HG03066 (cell line): Measurements from ENCODE around the gene HSD17B14.
"Not testable (repeated sequence)": the region's sequence is repeated elsewhere in the genome, so short reads cannot be mapped to it uniquely, and the experiment has no call there.

Source experiments
- ATAC-seq: cut with Tn5 transposase; IDR thresholded peaks from one replicate; pipeline ENCODE4 v1.9.1; 2021; ENCODE audit warnings: low read depth; ENCODE audit not compliant: unreplicated experiment

Gene HSD17B14

GRCh38 chr19:48768171-48768753 lies 68.0 kb downstream of the HSD17B14 start:
- ATAC-seq = not testable (repeated sequence)

GRCh38 chr19:48765816-48766215 lies 70.5 kb downstream of the HSD17B14 start:
- not testable (repeated sequence) for ATAC-seq
